GM18511 (cell line): Measurements from ENCODE around the gene ERICH3.

ENCODE experiments used
- ATAC-seq: cut with Tn5 transposase; IDR thresholded peaks from one replicate; pipeline ENCODE4 v1.9.1; 2021; ENCODE audit warnings: mild to moderate bottlenecking, moderate library complexity; ENCODE audit not compliant: unreplicated experiment

Gene ERICH3

GRCh38 chr1:74526708-74527107 lies 146.9 kb downstream of the ERICH3 start:
- no peak for ATAC-seq

GRCh38 chr1:74523873-74524480 lies 149.6 kb downstream of the ERICH3 start:
- ATAC-seq, result no peak

- no peak for ATAC-seq
Measured at GRCh38 chr1:74522148-74522547, 151.4 kb downstream of the ERICH3 start.
